ENCODE results near the gene PCBP3.

Gene PCBP3

DNA sequence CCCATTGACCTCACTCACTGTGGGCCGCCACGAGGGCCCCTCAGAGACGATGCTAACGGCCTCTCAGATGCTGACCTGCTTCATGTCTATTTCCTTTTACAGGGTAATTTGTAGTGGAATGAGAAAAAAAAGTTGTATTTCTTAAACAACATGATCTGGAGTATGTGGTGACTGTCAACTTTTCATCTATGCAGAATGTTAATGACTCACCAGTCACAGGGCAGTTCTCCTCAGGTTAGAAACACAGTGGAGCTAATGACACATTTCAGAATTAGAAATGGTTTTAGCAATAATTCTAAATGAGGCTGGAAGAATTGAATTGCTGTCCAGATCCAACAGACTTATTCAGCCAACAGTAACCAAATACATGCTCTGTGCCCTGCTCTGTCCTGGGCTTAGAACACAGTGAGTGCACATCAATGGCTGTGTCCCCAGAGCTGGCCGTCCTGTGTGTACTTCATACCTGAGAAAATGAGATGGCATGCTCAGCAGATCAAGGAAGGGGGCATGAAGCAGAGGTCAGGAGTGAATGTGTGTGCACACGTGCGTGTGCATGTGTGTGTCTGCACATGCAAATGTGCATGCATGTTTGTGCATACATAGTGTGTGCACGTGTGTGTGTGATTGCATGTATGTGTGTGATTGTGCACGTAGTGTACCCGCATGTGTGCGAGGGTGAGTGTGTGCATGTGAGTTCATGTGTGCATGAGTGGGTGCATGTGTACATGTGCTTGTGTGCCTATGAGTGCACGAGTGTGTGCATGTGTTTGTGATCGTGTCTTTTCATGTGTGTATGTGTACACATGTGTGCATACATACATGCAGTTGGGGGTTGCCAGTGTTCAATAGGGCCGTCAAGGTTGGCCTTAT lies 145.3 kb downstream of the PCBP3 start:
- no peak for DNase-seq (ENCODE audit: low spot score)
- TF ChIP-seq, protein P1, sequence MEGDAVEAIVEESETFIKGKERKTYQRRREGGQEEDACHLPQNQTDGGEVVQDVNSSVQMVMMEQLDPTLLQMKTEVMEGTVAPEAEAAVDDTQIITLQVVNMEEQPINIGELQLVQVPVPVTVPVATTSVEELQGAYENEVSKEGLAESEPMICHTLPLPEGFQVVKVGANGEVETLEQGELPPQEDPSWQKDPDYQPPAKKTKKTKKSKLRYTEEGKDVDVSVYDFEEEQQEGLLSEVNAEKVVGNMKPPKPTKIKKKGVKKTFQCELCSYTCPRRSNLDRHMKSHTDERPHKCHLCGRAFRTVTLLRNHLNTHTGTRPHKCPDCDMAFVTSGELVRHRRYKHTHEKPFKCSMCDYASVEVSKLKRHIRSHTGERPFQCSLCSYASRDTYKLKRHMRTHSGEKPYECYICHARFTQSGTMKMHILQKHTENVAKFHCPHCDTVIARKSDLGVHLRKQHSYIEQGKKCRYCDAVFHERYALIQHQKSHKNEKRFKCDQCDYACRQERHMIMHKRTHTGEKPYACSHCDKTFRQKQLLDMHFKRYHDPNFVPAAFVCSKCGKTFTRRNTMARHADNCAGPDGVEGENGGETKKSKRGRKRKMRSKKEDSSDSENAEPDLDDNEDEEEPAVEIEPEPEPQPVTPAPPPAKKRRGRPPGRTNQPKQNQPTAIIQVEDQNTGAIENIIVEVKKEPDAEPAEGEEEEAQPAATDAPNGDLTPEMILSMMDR (IDR thresholded peaks at IDR 0.05; ENCODE audit: extremely low read depth, missing control alignments), result no peak

DNA sequence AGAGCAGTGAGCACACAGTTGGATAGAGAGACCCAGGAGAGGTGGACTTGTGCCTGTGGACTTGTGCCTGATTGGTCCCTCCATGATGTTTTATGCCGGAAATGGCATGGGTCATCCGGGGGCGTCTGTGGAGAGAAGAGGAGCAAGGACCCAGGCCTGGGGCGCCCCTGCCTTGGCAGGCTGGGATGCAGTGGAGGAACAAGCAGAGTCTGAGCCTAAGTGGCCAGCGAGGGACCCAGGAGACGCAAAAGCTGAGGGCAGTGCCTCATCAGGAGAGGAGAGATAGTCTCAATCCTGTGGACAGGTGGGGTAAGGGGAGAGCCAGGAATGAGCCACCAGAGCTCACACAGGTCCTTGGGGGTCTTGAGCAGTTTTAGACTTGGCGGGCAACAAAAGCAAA lies 146.9 kb downstream of the PCBP3 start:
- TF ChIP-seq, protein P1 (IDR thresholded peaks at IDR 0.05; ENCODE audit: extremely low read depth, missing control alignments), result no peak
- no peak for DNase-seq (ENCODE audit: low spot score)

DNA sequence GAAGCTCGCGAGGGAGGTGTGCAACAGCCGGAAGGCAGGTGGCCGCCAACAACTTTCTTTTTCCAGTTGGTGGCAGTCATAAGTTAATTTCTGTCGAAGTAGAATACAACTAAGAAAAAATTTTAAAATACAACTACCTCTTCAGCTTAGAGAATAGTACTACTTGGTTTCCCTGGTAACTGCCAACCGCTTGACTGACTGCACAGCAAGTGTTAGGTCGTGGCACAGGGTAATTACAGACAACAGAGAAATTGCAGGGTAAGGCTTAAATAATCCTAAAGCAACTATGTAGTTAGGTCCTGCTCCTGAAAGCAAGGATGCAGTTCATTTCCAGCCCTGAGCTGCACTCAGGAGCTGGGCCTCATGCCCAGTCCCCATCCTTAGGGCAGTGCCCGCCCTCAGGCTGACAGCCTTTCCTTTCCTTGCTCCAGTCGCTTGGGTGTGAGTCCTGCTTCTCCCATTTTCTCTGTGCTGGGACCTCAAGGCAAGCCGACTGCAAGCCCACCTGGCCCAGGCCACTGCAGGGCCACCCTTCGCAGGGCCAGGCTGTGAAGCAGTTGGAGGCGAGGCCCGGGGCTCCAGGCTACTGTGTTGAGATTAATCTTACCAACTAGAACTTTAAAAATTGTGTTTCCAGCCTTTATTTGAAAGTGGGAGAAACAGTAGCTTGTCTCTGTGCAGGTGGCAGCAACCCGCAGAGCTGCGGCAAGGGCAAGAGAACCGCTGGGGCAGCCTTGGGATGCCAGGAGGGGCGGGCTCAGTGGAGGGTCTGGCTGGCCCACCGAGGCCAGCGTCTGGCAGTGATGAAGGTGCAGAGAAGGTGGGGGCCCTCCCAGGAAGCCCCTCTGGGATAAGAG lies 148.3 kb downstream of the PCBP3 start:
- DNase-seq (ENCODE audit: low spot score), result no peak
- TF ChIP-seq, protein P1 (IDR thresholded peaks at IDR 0.05; ENCODE audit: extremely low read depth, missing control alignments), result no peak

DNA sequence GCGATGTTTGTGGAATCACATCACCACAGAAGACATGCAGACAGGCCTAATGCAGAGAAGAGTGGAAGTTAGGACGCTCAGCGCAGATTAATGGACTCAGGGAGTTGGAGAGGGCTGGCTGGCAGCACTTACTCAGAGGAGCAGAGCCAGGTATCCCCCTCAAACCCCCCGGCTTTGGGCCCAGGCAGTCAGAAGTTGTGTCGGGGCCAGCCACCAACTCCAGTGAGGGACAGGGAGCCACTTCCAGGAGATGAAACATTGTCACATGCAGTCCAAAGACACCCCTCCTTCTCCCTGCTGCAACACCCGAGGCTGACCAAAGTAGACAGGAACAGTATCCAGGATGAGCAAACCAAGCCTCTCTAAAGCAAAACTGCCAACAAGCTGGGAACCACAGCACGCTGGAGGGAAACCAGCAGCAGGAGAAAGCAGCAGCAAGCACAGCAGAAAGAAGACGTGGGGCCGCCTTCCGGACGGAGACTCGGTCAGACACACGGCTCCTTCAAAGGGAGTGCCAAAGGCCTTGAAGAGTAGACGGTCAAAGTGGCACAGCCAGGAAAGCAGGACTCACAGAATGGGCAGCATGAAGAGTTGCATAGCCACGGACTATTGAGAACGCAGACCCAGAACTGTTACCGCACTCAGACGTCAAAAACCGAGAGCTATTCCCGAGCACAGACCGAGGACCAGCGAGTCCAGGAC lies 149.3 kb downstream of the PCBP3 start:
- TF ChIP-seq, protein P1 (IDR thresholded peaks at IDR 0.05; ENCODE audit: extremely low read depth, missing control alignments), result no peak
- no peak for DNase-seq (ENCODE audit: low spot score)

DNA sequence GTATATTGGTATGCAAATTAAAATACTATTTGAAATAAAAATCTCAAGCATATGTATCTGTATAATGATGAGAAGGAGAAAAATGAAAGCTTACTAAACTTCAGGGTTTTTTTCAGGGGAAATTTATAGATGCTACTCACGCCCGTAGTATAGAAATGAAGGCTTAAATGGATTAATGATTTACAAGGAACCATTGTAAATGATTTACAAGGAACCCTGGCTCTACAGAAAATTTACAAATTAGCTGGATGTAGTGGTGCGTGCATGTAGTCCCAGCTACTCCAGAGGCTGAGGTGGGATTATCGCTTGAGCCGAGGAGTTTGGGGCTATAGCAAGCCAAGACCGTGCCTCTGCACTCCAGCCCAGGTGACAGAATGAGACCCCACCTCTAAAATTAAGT lies 150.5 kb downstream of the PCBP3 start:
- TF ChIP-seq, protein P1 (IDR thresholded peaks at IDR 0.05; ENCODE audit: extremely low read depth, missing control alignments), result no peak
- DNase-seq (ENCODE audit: low spot score), result no peak

DNA sequence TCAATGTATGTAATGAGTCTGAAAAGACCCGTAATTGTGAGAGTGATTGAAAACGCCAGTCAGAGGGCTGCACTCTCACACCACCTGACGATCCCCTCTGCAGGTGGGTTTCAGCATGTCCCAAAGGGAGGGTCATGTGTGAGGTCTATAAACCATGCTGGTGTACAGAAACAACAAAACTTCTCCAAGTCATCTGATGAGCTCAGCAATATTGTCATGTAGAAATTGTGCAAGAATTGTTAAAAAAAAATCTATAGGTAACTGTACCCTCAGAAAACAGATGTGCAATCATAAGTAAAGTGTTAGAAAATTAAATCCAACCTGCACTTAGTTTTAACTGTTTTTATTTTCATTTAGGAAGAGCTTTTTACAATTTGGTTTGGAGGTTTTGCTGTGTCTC lies 152.5 kb downstream of the PCBP3 start:
- DNase-seq (ENCODE audit: low spot score), result no peak

More for the DNA sequence above, 152.5 kb downstream of the PCBP3 start:
- TF ChIP-seq, protein P1 (IDR thresholded peaks at IDR 0.05; ENCODE audit: extremely low read depth, missing control alignments), result no peak
